ENCODE measurements around the gene TTN. TPM values are rescaled to one million over a fixed set of nuclear protein-coding genes. Genes with fewer than 3 reads are reported as not detected.

The TTN gene
- total and polyA plus RNA-seq, 2 of the 8 experiments (the other 6 are each of a cell fraction or from before 2014, with no cell fraction given): 0.30 to 9.7 TPM

GRCh38 chr2:178707476-178707875, 99.7 kb downstream of the TTN start (continued):
- TF ChIP-seq CTCF (IDR thresholded peaks at IDR 0.05; ENCODE audit: control extremely low read depth in 1 of 3, insufficient read depth in 1 of 3, low read depth in 1 of 3, low read length in 3 of 3) (no peak), HDAC2 (IDR thresholded peaks at IDR 0.05; ENCODE audit: borderline replicate concordance in 1 of 2, low read depth in 2 of 2, low read length in 2 of 2) (no peak), POLR2AphosphoS5 (IDR thresholded peaks at IDR 0.05; ENCODE audit: low read depth, low read length) (no peak), TAF1 (IDR thresholded peaks at IDR 0.05; ENCODE audit: low read depth, low read length) (no peak), NANOG (IDR thresholded peaks at IDR 0.05; ENCODE audit: insufficient read depth, low read depth, low read length, poor library complexity, severe bottlenecking) (no peak), CEBPB (IDR thresholded peaks at IDR 0.05; ENCODE audit: low read depth, low read length) (no peak)

Data from H1 (cell line).